H1 (cell line): Measurements from ENCODE around the gene FAM170B. TPM values are rescaled to one million over a fixed set of nuclear protein-coding genes. Genes with fewer than 3 reads are reported as not detected.
A peak's percentile ranks its signal among the peaks of the same experiment; 100 is the strongest.

ENCODE experiments used
- CTCF ChIA-PET: fragments of 300-600 bp; sonication (Branson Sonifier 250); formaldehyde crosslinking; loops from one replicate; lab custom pipeline; 2021; ENCODE audit not compliant: partially characterized antibody; lab: Charles Lee
- POLR2A ChIA-PET: fragments of 300-600 bp; sonication (Branson Sonifier 250); formaldehyde crosslinking; loops from one replicate; lab custom pipeline; 2021; ENCODE audit warnings: inconsistent platforms; ENCODE audit not compliant: partially characterized antibody; lab: Charles Lee
- DNase-seq, 2 experiments: peaks; one replicate each; pipeline versions ENCODE4 v3.0.0 to v3.0.0-alpha.2; 2010 to 2022; ENCODE audit warnings: low spot score in 2 of 2, low read depth in 1 of 2, mixed read lengths in 1 of 2
- FAIRE-seq: peaks from 2 replicates; lab custom pipeline; 2011; peaks lifted over from hg19 to GRCh38; lab: Jason Lieb, UNC
- H2AFZ ChIP-seq: 2 replicates; pipeline ENCODE4 v1.8.1; 2012; ENCODE audit warnings: low read length, inconsistent platforms
- H2AK5ac ChIP-seq: 2 replicates; pipeline ENCODE4 v1.6.1; 2013; ENCODE audit warnings: low read depth, low read length
- H2BK120ac ChIP-seq: replicated peaks from 2 replicates; pipeline ENCODE3; 2013; ENCODE audit warnings: low read depth, low read length, inconsistent platforms
- H2BK12ac ChIP-seq: 2 replicates; pipeline ENCODE4 v1.6.1; 2013; ENCODE audit warnings: low read depth, low read length
- H2BK15ac ChIP-seq: 2 replicates; pipeline ENCODE4 v1.6.1; 2013; ENCODE audit warnings: low read length
- H2BK20ac ChIP-seq: 2 replicates; pipeline ENCODE4 v1.6.1; 2013; ENCODE audit warnings: low read length
- H2BK5ac ChIP-seq: 2 replicates; pipeline ENCODE4 v1.6.1; 2013; ENCODE audit warnings: low read depth, low read length
- H3K14ac ChIP-seq: 2 replicates; pipeline ENCODE4 v1.6.1; 2013; ENCODE audit warnings: inconsistent platforms; ENCODE audit not compliant: insufficient read length
- H3K18ac ChIP-seq: 2 replicates; pipeline ENCODE4 v1.6.1; 2013; ENCODE audit warnings: low read length; ENCODE audit errors: extremely low read depth
- H3K23ac ChIP-seq: 2 replicates; pipeline ENCODE4 v1.6.1; 2013; ENCODE audit warnings: inconsistent platforms; ENCODE audit not compliant: insufficient read length
- H3K23me2 ChIP-seq: 2 replicates; pipeline ENCODE4 v1.6.1; 2013; ENCODE audit warnings: low read depth, low read length
- H3K27ac ChIP-seq: 2 replicates; pipeline ENCODE4 v1.6.1; 2011; ENCODE audit warnings: low read depth, low read length, inconsistent platforms
- H3K27me3 ChIP-seq, 4 experiments: replicated peaks in 1 of 4; 1 replicate in 1 of 4; 2 replicates in 3 of 4; pipeline versions ENCODE4 v1.6.1 to v1.8.1; 2011 to 2013; ENCODE audit warnings: low read length in 3 of 4, mild to moderate bottlenecking in 3 of 4, inconsistent platforms in 2 of 4, mixed read lengths in 2 of 4, moderate library complexity in 1 of 4; ENCODE audit not compliant: control insufficient read depth in 3 of 4, insufficient read depth in 3 of 4; ENCODE audit errors: extremely low read depth in 1 of 4
- H3K36me3 ChIP-seq, 4 experiments: 2 replicates each; pipeline versions ENCODE4 v1.6.1 to v1.8.1; 2011 to 2013; ENCODE audit warnings: mild to moderate bottlenecking in 4 of 4, low read length in 3 of 4, moderate library complexity in 2 of 4, control low read depth in 1 of 4, inconsistent platforms in 1 of 4; ENCODE audit not compliant: insufficient read depth in 4 of 4, control insufficient read depth in 2 of 4
- H3K4ac ChIP-seq: replicated peaks from 2 replicates; pipeline ENCODE3; 2013; ENCODE audit warnings: low read length, low read depth, mixed read lengths, inconsistent platforms; ENCODE audit not compliant: insufficient read length
- H3K4me1 ChIP-seq, 4 experiments: replicated peaks in 1 of 4; 1 replicate in 1 of 4; 2 replicates in 3 of 4; pipeline versions ENCODE4 v1.6.1 to v1.8.1; 2011 to 2013; ENCODE audit warnings: low read length in 3 of 4, inconsistent platforms in 2 of 4, mixed read lengths in 1 of 4; ENCODE audit not compliant: insufficient read depth in 4 of 4, control insufficient read depth in 3 of 4
- H3K4me2 ChIP-seq, 2 experiments: 2 replicates each; pipeline versions ENCODE4 v1.6.1 to v1.8.1; 2011 to 2013; ENCODE audit warnings: low read depth in 2 of 2, low read length in 2 of 2, control low read depth in 1 of 2, inconsistent platforms in 1 of 2, mild to moderate bottlenecking in 1 of 2; ENCODE audit not compliant: insufficient read depth in 1 of 2
- H3K4me3 ChIP-seq, 4 experiments: fragments of 200-600, 300-600 bp in 1 of 4; sonication (generic), shearing (Covaris generic), sonication (Bioruptor Twin) in 1 of 4; 2 replicates each; pipeline versions ENCODE4 v1.5.1 to v1.8.1; 2011 to 2016; ENCODE audit warnings: low read length in 4 of 4, low read depth in 3 of 4, control low read depth in 2 of 4, inconsistent platforms in 2 of 4, mild to moderate bottlenecking in 2 of 4, mixed read lengths in 1 of 4, moderate library complexity in 1 of 4; ENCODE audit not compliant: insufficient read depth in 2 of 4; ENCODE audit errors: extremely low read depth in 1 of 4
- H3K56ac ChIP-seq: replicated peaks from 2 replicates; pipeline ENCODE3; 2013; ENCODE audit warnings: low read depth, mild to moderate bottlenecking, mixed read lengths, low read length, inconsistent platforms; ENCODE audit not compliant: insufficient read length
- H3K79me1 ChIP-seq: 2 replicates; pipeline ENCODE4 v1.6.1; 2013; ENCODE audit warnings: low read depth, low read length, control low read depth
- H3K79me2 ChIP-seq, 2 experiments: 2 replicates each; pipeline versions ENCODE4 v1.6.1 to v1.8.1; 2012 to 2013; ENCODE audit warnings: low read length in 2 of 2, mild to moderate bottlenecking in 2 of 2, inconsistent platforms in 1 of 2; ENCODE audit not compliant: insufficient read depth in 2 of 2, control insufficient read depth in 1 of 2
- H3K9ac ChIP-seq, 4 experiments: replicated peaks in 1 of 4; 1 replicate in 1 of 4; 2 replicates in 3 of 4; pipeline versions ENCODE4 v1.6.1 to v1.8.1; 2011 to 2013; ENCODE audit warnings: low read depth in 3 of 4, low read length in 3 of 4, control low read depth in 2 of 4, mild to moderate bottlenecking in 2 of 4, moderate library complexity in 2 of 4, inconsistent platforms in 1 of 4; ENCODE audit errors: extremely low read depth in 1 of 4
- H3K9me3 ChIP-seq, 2 experiments: 2 replicates each; pipeline versions ENCODE4 v1.6.1 to v1.8.1; 2012 to 2013; ENCODE audit warnings: mild to moderate bottlenecking in 2 of 2, moderate library complexity in 2 of 2, control low read depth in 1 of 2, inconsistent platforms in 1 of 2, low read depth in 1 of 2, low read length in 1 of 2, mixed read lengths in 1 of 2; ENCODE audit not compliant: insufficient read depth in 2 of 2
- H4K20me1 ChIP-seq, 2 experiments: replicated peaks in 1 of 2; 2 replicates each; pipeline versions ENCODE3 to v1.8.1; 2011 to 2013; ENCODE audit warnings: inconsistent platforms in 2 of 2, low read length in 2 of 2, mild to moderate bottlenecking in 1 of 2; ENCODE audit not compliant: insufficient read depth in 2 of 2, control insufficient read depth in 1 of 2
- H4K5ac ChIP-seq: 2 replicates; pipeline ENCODE4 v1.6.1; 2013; ENCODE audit warnings: low read length, low read depth, mixed read lengths, inconsistent platforms; ENCODE audit not compliant: insufficient read length
- H4K8ac ChIP-seq: 2 replicates; pipeline ENCODE4 v1.8.0; 2013; ENCODE audit warnings: mild to moderate bottlenecking, moderate library complexity, low read length, inconsistent platforms; ENCODE audit not compliant: insufficient read depth; ENCODE audit errors: extremely low read depth
- H4K91ac ChIP-seq: replicated peaks from 2 replicates; pipeline ENCODE3; 2013; ENCODE audit warnings: low read length, mixed read lengths, inconsistent platforms; ENCODE audit not compliant: insufficient read length
- CEBPB ChIP-seq: IDR thresholded peaks from 2 replicates; pipeline ENCODE4 v1.6.1; 2012; ENCODE audit warnings: low read depth, low read length
- HDAC6 ChIP-seq: IDR thresholded peaks from one replicate; pipeline ENCODE4 v1.7.1; 2012; ENCODE audit warnings: low read depth, mild to moderate bottlenecking, inconsistent platforms, low read length, moderate library complexity
- JUND ChIP-seq: IDR thresholded peaks from 2 replicates; pipeline ENCODE4 v1.6.1; 2011; ENCODE audit warnings: mild to moderate bottlenecking, improper control_type of control experiment, low read length
- PHF8 ChIP-seq: fragments of 200-600 bp; sonication (generic); conservative IDR thresholded peaks from 2 replicates; pipeline ENCODE4 v1.7.1; 2012; ENCODE audit warnings: low read depth, mild to moderate bottlenecking, inconsistent platforms, low read length, moderate library complexity
- RAD21 ChIP-seq, 2 experiments: IDR thresholded peaks in 1 of 2; conservative IDR thresholded peaks in 1 of 2; 2 replicates each; pipeline ENCODE4 v1.6.1; 2011; ENCODE audit warnings: low read depth in 2 of 2, low read length in 2 of 2, improper control_type of control experiment in 1 of 2, inconsistent platforms in 1 of 2, mild to moderate bottlenecking in 1 of 2, moderate library complexity in 1 of 2
- TCF12 ChIP-seq: IDR thresholded peaks from 2 replicates; pipeline ENCODE4 v1.6.1; 2011; ENCODE audit warnings: low read depth, mild to moderate bottlenecking, low read length
- YY1 ChIP-seq: IDR thresholded peaks from 2 replicates; pipeline ENCODE4 v1.6.1; 2011; ENCODE audit warnings: low read depth, mild to moderate bottlenecking, low read length
- polyA plus RNA-seq, 7 experiments: library from polyadenylated mRNA; depleted of rRNA in 3 of 7; stranded (reverse) in 5 of 7; unstranded in 2 of 7; fragments of >200 nt in 5 of 7; fragments of 200-250 nt in 2 of 7; gene quantifications; 1 replicate in 5 of 7; 2 replicates in 1 of 7; 4 replicates in 1 of 7; pipeline versions ENCODE4 v1.2.1 to v1.2.3, GENCODE V29; 2011 to 2013; ENCODE audit warnings: missing spikeins in 2 of 7, mixed read lengths in 2 of 7
- total RNA-seq: library from RNA; stranded (reverse); fragmentation: NEBNext Ultra II Directional; extraction: Animal tissue kit (Norgen Biotek cat#: 25700); gene quantifications from 2 replicates; pipeline ENCODE4 v1.2.1, GENCODE V29; 2021
- TF ChIP-seq, protein P1 (sequence below): IDR thresholded peaks from 2 replicates; pipeline ENCODE4 v1.6.1; 2011; ENCODE audit warnings: low read depth, mild to moderate bottlenecking, low read length; ENCODE audit not compliant: insufficient read depth
- TF ChIP-seq, protein P2 (sequence below): IDR thresholded peaks from 2 replicates; pipeline ENCODE4 v1.6.1; 2012; ENCODE audit warnings: inconsistent platforms
- TF ChIP-seq, protein P3 (sequence below): IDR thresholded peaks from 2 replicates; pipeline ENCODE4 v1.6.1; 2012; ENCODE audit warnings: low read length, inconsistent platforms

The FAM170B gene
- total and polyA plus RNA-seq, 2 of the 8 experiments (the other 6 are each of a cell fraction or from before 2014, with no cell fraction given) = not detected

DNA sequence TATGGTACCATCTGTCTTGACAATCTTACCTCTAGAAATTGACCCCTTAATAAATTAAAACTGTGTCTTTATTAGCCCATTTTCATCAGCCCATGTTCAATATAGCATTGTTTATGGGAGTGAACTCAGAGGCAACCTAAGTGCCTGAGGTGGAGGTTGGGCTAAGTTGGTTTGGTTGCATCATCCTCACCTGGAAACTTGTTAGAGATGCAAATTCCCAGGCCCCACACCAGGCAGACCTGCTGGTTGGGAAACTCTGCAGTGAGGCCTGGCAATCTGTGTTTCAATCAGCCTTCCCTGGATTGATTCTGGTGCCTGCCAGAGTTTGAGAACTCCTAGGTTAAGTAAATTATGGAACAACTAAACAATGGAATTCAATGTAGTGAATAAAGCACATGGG lies 9.4 kb upstream of the FAM170B start:
- TF ChIP-seq, protein P1, sequence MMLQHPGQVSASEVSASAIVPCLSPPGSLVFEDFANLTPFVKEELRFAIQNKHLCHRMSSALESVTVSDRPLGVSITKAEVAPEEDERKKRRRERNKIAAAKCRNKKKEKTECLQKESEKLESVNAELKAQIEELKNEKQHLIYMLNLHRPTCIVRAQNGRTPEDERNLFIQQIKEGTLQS = peak; percentile 93
- TF ChIP-seq, protein P2, sequence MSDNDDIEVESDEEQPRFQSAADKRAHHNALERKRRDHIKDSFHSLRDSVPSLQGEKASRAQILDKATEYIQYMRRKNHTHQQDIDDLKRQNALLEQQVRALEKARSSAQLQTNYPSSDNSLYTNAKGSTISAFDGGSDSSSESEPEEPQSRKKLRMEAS = 0 out of 2 replicates have a peak, but pooled peaks have one; percentile 35
- TF ChIP-seq YY1 = no peak
- 0 out of 4 replicates have a peak, but pooled peaks of 1 of the 2 experiments have one; percentile 8 for TF ChIP-seq RAD21 (IDR thresholded peaks at IDR 0.05 in 1 of 2, conservative IDR thresholded peaks at IDR 0.05 in 1 of 2; ENCODE audit: low read depth in 2 of 2, low read length in 2 of 2)
- TF ChIP-seq, protein P3, sequence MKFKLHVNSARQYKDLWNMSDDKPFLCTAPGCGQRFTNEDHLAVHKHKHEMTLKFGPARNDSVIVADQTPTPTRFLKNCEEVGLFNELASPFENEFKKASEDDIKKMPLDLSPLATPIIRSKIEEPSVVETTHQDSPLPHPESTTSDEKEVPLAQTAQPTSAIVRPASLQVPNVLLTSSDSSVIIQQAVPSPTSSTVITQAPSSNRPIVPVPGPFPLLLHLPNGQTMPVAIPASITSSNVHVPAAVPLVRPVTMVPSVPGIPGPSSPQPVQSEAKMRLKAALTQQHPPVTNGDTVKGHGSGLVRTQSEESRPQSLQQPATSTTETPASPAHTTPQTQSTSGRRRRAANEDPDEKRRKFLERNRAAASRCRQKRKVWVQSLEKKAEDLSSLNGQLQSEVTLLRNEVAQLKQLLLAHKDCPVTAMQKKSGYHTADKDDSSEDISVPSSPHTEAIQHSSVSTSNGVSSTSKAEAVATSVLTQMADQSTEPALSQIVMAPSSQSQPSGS = 0 out of 2 replicates have a peak, but pooled peaks have one; percentile 81
- no peak for TF ChIP-seq PHF8
- TF ChIP-seq JUND = peak; percentile 89
- TF ChIP-seq HDAC6 = no peak
- TF ChIP-seq CEBPB = peak; percentile 97
- TF ChIP-seq TCF12 = peak; percentile 80; the same call in 1 of the 2 replicates
- TF ChIP-seq, all 59 proteins: peak for 7
- CTCF ChIA-PET = interaction anchor here (1.0 to 4.3 kb wide), 2 partner anchors 9 to 18 kb away, joined by 4 to 13 read pairs; no protein-coding TSS in a partner anchor
- H3K14ac ChIP-seq = no peak overlapping the region

More for the DNA sequence above, 9.4 kb upstream of the FAM170B start:
- Histone ChIP-seq H3K4me1 (peaks cover 1 to 6% (median 3%) of the 10 kb centered on the region in 4 experiments; a peak in 2 of 7 replicates), H3K4me2 (no peak overlapping the region), H3K4me3 (no peak overlapping the region), H4K91ac (no peak overlapping the region), H3K18ac (no peak overlapping the region), H3K27me3 (no peaks in the 10 kb centered on the region), H3K9me3 (peaks cover 0 to 4% of the 10 kb centered on the region in 2 experiments; a peak in 1 of 4 replicates), H3K4ac (no peak overlapping the region), H3K23me2 (no peaks in the 10 kb centered on the region), H3K9ac (no peak overlapping the region), H4K8ac (no peak overlapping the region), H2BK5ac (0 out of 2 replicates have a peak overlapping the region, but pooled peaks have one; percentile 66), H3K79me2 (no peaks in the 10 kb centered on the region), H2AFZ (no peak overlapping the region), H2BK20ac (no peak overlapping the region), H3K27ac (no peak overlapping the region), H3K56ac (no peak overlapping the region), H2BK120ac (no peak overlapping the region), H3K36me3 (no peaks in the 10 kb centered on the region), H2BK12ac (no peak overlapping the region; the same call in 1 of the 2 replicates), H3K23ac (no peak overlapping the region), H4K5ac (no peak overlapping the region), H3K79me1 (no peaks in the 10 kb centered on the region), H2AK5ac (no peak overlapping the region), H4K20me1 (no peaks in the 10 kb centered on the region), H2BK15ac (no peak overlapping the region)
- POLR2A ChIA-PET = no interaction called here
- DNase-seq = no peak
- peak; percentile 76 for FAIRE-seq
